NCI-H774 (cell line): ENCODE measurements around the gene PPP1R3C.

Experiments
- DNase-seq: peaks from one replicate; lab custom pipeline; 2025; lab: John Stamatoyannopoulos, UW

Gene PPP1R3C

GRCh38 chr10:91601212-91601611 lies 31.7 kb downstream of the PPP1R3C start:
- DNase-seq: no peak

- DNase-seq: no peak
Observed at GRCh38 chr10:91598211-91598977, 34.5 kb downstream of the PPP1R3C start.

- DNase-seq: no peak
Observed at GRCh38 chr10:91597197-91597881, 35.5 kb downstream of the PPP1R3C start.

- no peak for DNase-seq
Observed at GRCh38 chr10:91596825-91597196, 36.1 kb downstream of the PPP1R3C start.

- DNase-seq: no peak
Observed at GRCh38 chr10:91593834-91594233, 39.0 kb downstream of the PPP1R3C start.

GRCh38 chr10:91593366-91593765 lies 39.5 kb downstream of the PPP1R3C start:
- DNase-seq: no peak

- peak; percentile 11 for DNase-seq
Observed at GRCh38 chr10:91592266-91592975, 40.5 kb downstream of the PPP1R3C start.

GRCh38 chr10:91591797-91592174 lies 41.1 kb downstream of the PPP1R3C start:
- no peak for DNase-seq

GRCh38 chr10:91590904-91591796 lies 41.7 kb downstream of the PPP1R3C start:
- no peak for DNase-seq

- no peak for DNase-seq
Observed at GRCh38 chr10:91590142-91590903, 42.5 kb downstream of the PPP1R3C start.

GRCh38 chr10:91589658-91590035 lies 43.2 kb downstream of the PPP1R3C start:
- DNase-seq: no peak

GRCh38 chr10:91589015-91589657 lies 43.7 kb downstream of the PPP1R3C start:
- DNase-seq: no peak

GRCh38 chr10:91587710-91588638 lies 44.9 kb downstream of the PPP1R3C start:
- no peak for DNase-seq

- no peak for DNase-seq
Observed at GRCh38 chr10:91582153-91582554, 50.7 kb downstream of the PPP1R3C start.

GRCh38 chr10:91579329-91579985 lies 53.4 kb downstream of the PPP1R3C start:
- DNase-seq: no peak
